HepG2 (cell line): ENCODE results near the gene TLN1. TPM values are rescaled to one million over a fixed set of nuclear protein-coding genes. Genes with fewer than 3 reads are reported as not detected.
A peak's percentile ranks its signal among the peaks of the same experiment; 100 is the strongest.

Experiments
- HNF1B ChIP-seq: sonication (generic); formaldehyde crosslinking; IDR thresholded peaks from 2 replicates; pipeline ENCODE4 v1.5.1; 2020; ENCODE audit warnings: mild to moderate bottlenecking, moderate library complexity, missing genetic modification reagents
- IKZF5 ChIP-seq: IDR thresholded peaks from 2 replicates; pipeline ENCODE4 v1.6.1; 2018; ENCODE audit warnings: missing genetic modification reagents, mild to moderate bottlenecking, missing compliant biosample characterization
- MAZ ChIP-seq, 2 experiments: sonication (generic) in 1 of 2; formaldehyde crosslinking in 1 of 2; IDR thresholded peaks; 2 replicates each; pipeline versions ENCODE4 v1.5.0 to v1.6.1; 2012 to 2020; ENCODE audit warnings: low read depth in 2 of 2, mild to moderate bottlenecking in 2 of 2, borderline replicate concordance in 1 of 2, improper control_type of control experiment in 1 of 2, low read length in 1 of 2, missing genetic modification reagents in 1 of 2, moderate library complexity in 1 of 2
- PLRG1 ChIP-seq: fragments of 450-650 bp; conservative IDR thresholded peaks from 2 replicates; pipeline ENCODE4 v1.6.1; 2016
- SSRP1 ChIP-seq: IDR thresholded peaks from 2 replicates; pipeline ENCODE4 v1.6.1; 2016; ENCODE audit warnings: control low read depth
- SYNCRIP ChIP-seq: fragments of 200-400 bp; formaldehyde crosslinking; IDR thresholded peaks from 2 replicates; pipeline ENCODE4 v1.6.1; 2018; ENCODE audit warnings: mild to moderate bottlenecking, low read depth, low read length; ENCODE audit not compliant: insufficient read depth
- TAF15 ChIP-seq: fragments of 200-400 bp; formaldehyde crosslinking; IDR thresholded peaks from one replicate; pipeline ENCODE4 v1.6.1; 2018; ENCODE audit warnings: mild to moderate bottlenecking, low read depth, low read length; ENCODE audit not compliant: poor library complexity, severe bottlenecking
- YEATS4 ChIP-seq: sonication (generic); formaldehyde crosslinking; IDR thresholded peaks from 2 replicates; pipeline ENCODE4 v1.4.0; 2020; ENCODE audit warnings: missing genetic modification reagents, borderline replicate concordance
- ZBTB2 ChIP-seq: sonication (generic); formaldehyde crosslinking; IDR thresholded peaks from 2 replicates; pipeline ENCODE4 v1.8.0; 2022; ENCODE audit warnings: low read depth, missing genetic modification reagents
- ZBTB38 ChIP-seq: sonication (generic); formaldehyde crosslinking; IDR thresholded peaks from 2 replicates; pipeline ENCODE4 v1.5.1; 2020; ENCODE audit warnings: mild to moderate bottlenecking, missing genetic modification reagents
- ZBTB44 ChIP-seq: sonication (generic); formaldehyde crosslinking; IDR thresholded peaks from 2 replicates; pipeline ENCODE4 v1.4.0; 2020; ENCODE audit warnings: missing genetic modification reagents
- ZBTB7B ChIP-seq: sonication (generic); formaldehyde crosslinking; IDR thresholded peaks from 2 replicates; pipeline ENCODE4 v1.4.0; 2020; ENCODE audit warnings: missing genetic modification reagents
- ZFP37 ChIP-seq: sonication (generic); formaldehyde crosslinking; IDR thresholded peaks from 2 replicates; pipeline ENCODE4 v1.4.0; 2020; ENCODE audit warnings: missing genetic modification reagents, borderline replicate concordance
- ZKSCAN1 ChIP-seq: fragments of 150-350 bp; IDR thresholded peaks from 2 replicates; pipeline ENCODE4 v1.6.1; 2014; ENCODE audit warnings: low read length
- ZNF292 ChIP-seq: sonication (generic); formaldehyde crosslinking; IDR thresholded peaks from 2 replicates; pipeline ENCODE4 v1.8.1; 2022; ENCODE audit warnings: mild to moderate bottlenecking, low read depth, missing genetic modification reagents, borderline replicate concordance
- ZNF33B ChIP-seq: sonication (generic); formaldehyde crosslinking; IDR thresholded peaks from 2 replicates; pipeline ENCODE4 v1.5.1; 2020; ENCODE audit warnings: mild to moderate bottlenecking, missing genetic modification reagents
- ZSCAN20 ChIP-seq: sonication (generic); formaldehyde crosslinking; IDR thresholded peaks from 2 replicates; pipeline ENCODE4 v1.4.0; 2020; ENCODE audit warnings: missing genetic modification reagents, mild to moderate bottlenecking, borderline replicate concordance
- ZSCAN22 ChIP-seq: sonication (generic); formaldehyde crosslinking; IDR thresholded peaks from 2 replicates; pipeline ENCODE4 v1.4.0; 2020; ENCODE audit warnings: mild to moderate bottlenecking, missing genetic modification reagents
- polyA plus RNA-seq, 8 experiments: library from polyadenylated mRNA; depleted of rRNA in 3 of 8; stranded (reverse) in 7 of 8; unstranded in 1 of 8; fragments of >200 nt; fragmentation: Illumina TruSeq in 4 of 8; extraction: Trizol in 4 of 8; gene quantifications; 2 replicates each; pipeline versions ENCODE4 v1.2.1 to v1.2.3, GENCODE V29; 2011 to 2016; ENCODE audit warnings: low read depth in 4 of 8, missing spikeins in 1 of 8, mixed read lengths in 1 of 8; ENCODE audit not compliant: insufficient read depth in 1 of 8
- total RNA-seq, 5 experiments: library from RNA; depleted of rRNA; stranded (reverse); fragments of >200 nt; fragmentation: Illumina TruSeq; extraction: Trizol; gene quantifications; 2 replicates each; pipeline ENCODE4 v1.2.3, GENCODE V29; 2016; ENCODE audit warnings: low read depth in 1 of 5

TLN1 gene
- total and polyA plus RNA-seq, 2 of the 13 experiments (the other 11 are each of a cell fraction or from before 2014, with no cell fraction given), result 35.2 to 51.8 TPM

- peak; percentile 15; the same call in 1 of the 2 replicates for TF ChIP-seq ZBTB2 (CRISPR knock-in tag)
- peak; percentile 90; the same call in 1 of the 2 replicates for TF ChIP-seq YEATS4 (CRISPR knock-in tag)
- TF ChIP-seq IKZF5, result peak; percentile 81
- TF ChIP-seq ZNF33B (CRISPR knock-in tag), result 0 out of 2 replicates have a peak, but pooled peaks have one; percentile 72
- TF ChIP-seq TAF15, result peak; percentile 63
- peak; percentile 69 for TF ChIP-seq MAZ (IDR thresholded peaks at IDR 0.05; ENCODE audit: borderline replicate concordance, low read depth, low read length)
- peak; percentile 72 for TF ChIP-seq MAZ (CRISPR knock-in tag; IDR thresholded peaks at IDR 0.05; ENCODE audit: low read depth)
- TF ChIP-seq ZBTB38, result peak; percentile 19; the same call in 1 of the 2 replicates
- no peak for TF ChIP-seq SYNCRIP
- peak; percentile 86; the same call in 1 of the 2 replicates for TF ChIP-seq ZSCAN20 (CRISPR knock-in tag)
- TF ChIP-seq HNF1B (CRISPR knock-in tag), result peak; percentile 10; the same call in 1 of the 2 replicates
- no peak for TF ChIP-seq ZKSCAN1
- no peak for TF ChIP-seq ZFP37 (CRISPR knock-in tag)
- TF ChIP-seq ZNF292 (CRISPR knock-in tag), result peak; percentile 18; the same call in 1 of the 2 replicates
- no peak for TF ChIP-seq PLRG1
- no peak for TF ChIP-seq ZBTB44 (CRISPR knock-in tag)
- TF ChIP-seq ZBTB7B, result peak; percentile 85
- no peak for TF ChIP-seq SSRP1 (CRISPR knock-in tag)
- no peak; the same call in 1 of the 2 replicates for TF ChIP-seq ZSCAN22 (CRISPR knock-in tag)
These were observed 24.6 kb upstream of the TLN1 start (continued) for GRCh38 chr9:35756275-35757225.
